Brain microvascular endothelial cell (primary cell): ENCODE results near the gene DNASE1L2.

Experiments used
- DNase-seq: peaks from one replicate; pipeline ENCODE4 v3.0.0-alpha.2; 2020
- H3K27ac ChIP-seq: fragments of 250-450 bp; sonication (Bioruptor Pico); 2 replicates; pipeline ENCODE4 v1.5.1; 2020; ENCODE audit warnings: mild to moderate bottlenecking, moderate library complexity
- H3K27me3 ChIP-seq: fragments of 250-450 bp; sonication (Bioruptor Pico); replicated peaks from 2 replicates; pipeline ENCODE4 v1.5.1; 2020; ENCODE audit warnings: mild to moderate bottlenecking
- H3K36me3 ChIP-seq: fragments of 250-450 bp; sonication (Bioruptor Pico); replicated peaks from 2 replicates; pipeline ENCODE4 v1.5.1; 2020; ENCODE audit warnings: mild to moderate bottlenecking
- H3K4me3 ChIP-seq: 2 replicates; pipeline ENCODE4 v1.5.1; 2011; ENCODE audit warnings: low read depth, mild to moderate bottlenecking, control low read depth, low read length, moderate library complexity
- CTCF ChIP-seq: IDR thresholded peaks from 2 replicates; pipeline ENCODE4 v1.5.1; 2011; ENCODE audit warnings: low read depth, mild to moderate bottlenecking, moderate library complexity, low read length, control low read depth, inconsistent platforms; ENCODE audit errors: missing control alignments
- in situ Hi-C: cut with HindIII; loops from 2 replicates; pipeline ENCODE4 v1.10.0; 2017; ENCODE audit warnings: low sequenced_read_pairs, low pct_ligation_motif_present

DNASE1L2 gene

GRCh38 chr16:2286550-2286949 lies 50.3 kb downstream of the DNASE1L2 start:
- no peaks in the 10 kb centered on the region for H3K27me3 ChIP-seq
- in situ Hi-C loops: no loop called here
- no peak for DNase-seq
- no peak overlapping the region for H3K27ac ChIP-seq
- no peaks in the 10 kb centered on the region for H3K36me3 ChIP-seq
- no peak for TF ChIP-seq CTCF
- no peak overlapping the region for H3K4me3 ChIP-seq

GRCh38 chr16:2287916-2288547 lies 51.8 kb downstream of the DNASE1L2 start:
- no peak overlapping the region for H3K27ac ChIP-seq
- in situ Hi-C loops: no loop called here
- no peaks in the 10 kb centered on the region for H3K36me3 ChIP-seq
- H3K27me3 ChIP-seq: no peaks in the 10 kb centered on the region
- no peak for TF ChIP-seq CTCF
- no peak for DNase-seq
- no peak overlapping the region for H3K4me3 ChIP-seq
